HG03095 (cell line): Measurements from ENCODE around the gene EHD1.
"Not testable (repeated sequence)": the region's sequence is repeated elsewhere in the genome, so short reads cannot be mapped to it uniquely, and the experiment has no call there.

Experiments
- ATAC-seq: cut with Tn5 transposase; IDR thresholded peaks from one replicate; pipeline ENCODE4 v1.9.1; 2021; ENCODE audit warnings: moderate library complexity; ENCODE audit not compliant: unreplicated experiment

The EHD1 gene

GRCh38 chr11:64859542-64860414, 18.6 kb downstream of the EHD1 start:
- peak; percentile 60 for ATAC-seq

GRCh38 chr11:64858467-64859263, 19.8 kb downstream of the EHD1 start:
- no peak for ATAC-seq

GRCh38 chr11:64857485-64857884, 20.9 kb downstream of the EHD1 start:
- no peak for ATAC-seq

- ATAC-seq = no peak
Measured at GRCh38 chr11:64856382-64857227, 21.8 kb downstream of the EHD1 start.

- ATAC-seq = no peak
Measured at GRCh38 chr11:64855596-64856304, 22.7 kb downstream of the EHD1 start.

- ATAC-seq = no peak
Measured at GRCh38 chr11:64854534-64855502, 23.6 kb downstream of the EHD1 start.

GRCh38 chr11:64854157-64854533, 24.3 kb downstream of the EHD1 start:
- no peak for ATAC-seq

- no peak for ATAC-seq
Measured at GRCh38 chr11:64853709-64854108, 24.7 kb downstream of the EHD1 start.

- ATAC-seq = no peak
Measured at GRCh38 chr11:64852804-64853509, 25.5 kb downstream of the EHD1 start.

GRCh38 chr11:64851831-64852351, 26.5 kb downstream of the EHD1 start:
- ATAC-seq = no peak

GRCh38 chr11:64850979-64851567, 27.3 kb downstream of the EHD1 start:
- ATAC-seq = peak; percentile 50

- no peak for ATAC-seq
Measured at GRCh38 chr11:64849598-64850356, 28.6 kb downstream of the EHD1 start.

- ATAC-seq = no peak
Measured at GRCh38 chr11:64848826-64849597, 29.4 kb downstream of the EHD1 start.

GRCh38 chr11:64848214-64848825, 30.1 kb downstream of the EHD1 start:
- no peak for ATAC-seq

GRCh38 chr11:64846998-64847666, 31.3 kb downstream of the EHD1 start:
- no peak for ATAC-seq

GRCh38 chr11:64845776-64846129, 32.7 kb downstream of the EHD1 start:
- ATAC-seq = not testable (repeated sequence)
